SK-N-SH (cell line): ENCODE measurements around the gene USHBP1. TPM values are rescaled to one million over a fixed set of nuclear protein-coding genes. Genes with fewer than 3 reads are reported as not detected.
A peak's percentile ranks its signal among the peaks of the same experiment; 100 is the strongest.

ENCODE experiments used
- CTCF ChIA-PET: fragments of 300-600, 350-600 bp; formaldehyde crosslinking; extraction: SDS; loops from one replicate; lab custom pipeline; 2021; lab: Yijun Ruan, JAX
- POLR2A ChIA-PET: fragments of 350-600 bp; sonication (Branson Sonifier 250); formaldehyde crosslinking; extraction: SDS; loops from one replicate; lab custom pipeline; 2020; ENCODE audit warnings: antibody characterized with exemption, inconsistent platforms; lab: Yijun Ruan, JAX
- DNase-seq: peaks from one replicate; pipeline ENCODE4 v3.0.0; 2012
- H2AFZ ChIP-seq: fragments of 200-600 bp; sonication (generic); 2 replicates; pipeline ENCODE4 v1.8.1; 2016; ENCODE audit warnings: antibody characterized with exemption, mild to moderate bottlenecking, low read depth
- H3F3A ChIP-seq: fragments of 200-600 bp; sonication (generic); replicated peaks from 2 replicates; pipeline ENCODE3; 2016; ENCODE audit warnings: antibody characterized with exemption, mild to moderate bottlenecking; ENCODE audit not compliant: insufficient read depth
- H3K27ac ChIP-seq, 2 experiments: fragments of 200-500 bp in 1 of 2; fragments of 200-600 bp in 1 of 2; sonication (Bioruptor generic) in 1 of 2; sonication (generic), shearing (Covaris generic) in 1 of 2; 2 replicates each; pipeline versions ENCODE4 v1.5.1 to v1.6.1; 2014 to 2016; ENCODE audit warnings: low read depth in 2 of 2, inconsistent platforms in 1 of 2, low read length in 1 of 2, mild to moderate bottlenecking in 1 of 2, mixed read lengths in 1 of 2
- H3K27me3 ChIP-seq: fragments of 200-600 bp; sonication (generic), shearing (Covaris generic); 2 replicates; pipeline ENCODE4 v1.6.1; 2016; ENCODE audit warnings: mixed run types; ENCODE audit not compliant: insufficient read depth
- H3K36me3 ChIP-seq, 2 experiments: fragments of 200-500 bp in 1 of 2; fragments of 200-600 bp in 1 of 2; sonication (Bioruptor generic) in 1 of 2; sonication (generic) in 1 of 2; replicated peaks in 1 of 2; 2 replicates each; pipeline versions ENCODE3 to v1.5.1; 2014 to 2016; ENCODE audit warnings: low read length in 1 of 2, mild to moderate bottlenecking in 1 of 2; ENCODE audit not compliant: insufficient read depth in 2 of 2, control insufficient read depth in 1 of 2
- H3K4me1 ChIP-seq, 2 experiments: fragments of 200-500 bp in 1 of 2; fragments of 200-600 bp in 1 of 2; sonication (Bioruptor generic) in 1 of 2; sonication (generic), shearing (Covaris generic) in 1 of 2; 2 replicates each; pipeline versions ENCODE4 v1.5.1 to v1.6.1; 2014 to 2016; ENCODE audit warnings: low read depth in 1 of 2, low read length in 1 of 2, mixed run types in 1 of 2; ENCODE audit not compliant: insufficient read depth in 2 of 2, control insufficient read depth in 1 of 2
- H3K4me2 ChIP-seq: fragments of 200-600 bp; sonication (generic), shearing (Covaris generic); 2 replicates; pipeline ENCODE4 v1.6.1; 2017; ENCODE audit warnings: mixed run types
- H3K4me3 ChIP-seq, 2 experiments: fragments of 200-500 bp in 1 of 2; fragments of 200-600 bp in 1 of 2; sonication (Bioruptor generic) in 1 of 2; sonication (generic), shearing (Covaris generic) in 1 of 2; 2 replicates each; pipeline versions ENCODE4 v1.5.1 to v1.8.1; 2014 to 2016; ENCODE audit warnings: low read depth in 2 of 2, inconsistent platforms in 1 of 2, low read length in 1 of 2, mild to moderate bottlenecking in 1 of 2, mixed read lengths in 1 of 2, moderate library complexity in 1 of 2
- H3K79me2 ChIP-seq: fragments of 200-600 bp; sonication (generic); 2 replicates; pipeline ENCODE4 v1.8.1; 2017; ENCODE audit warnings: mild to moderate bottlenecking; ENCODE audit not compliant: insufficient read depth
- H3K9ac ChIP-seq: fragments of 200-600 bp; sonication (generic); 2 replicates; pipeline ENCODE4 v1.6.1; 2017; ENCODE audit warnings: mixed run types
- H3K9me2 ChIP-seq: fragments of 200-600 bp; sonication (generic); 2 replicates; pipeline ENCODE4 v1.6.1; 2017; ENCODE audit warnings: mixed run types
- H3K9me3 ChIP-seq: fragments of 200-600 bp; sonication (generic); 2 replicates; pipeline ENCODE4 v1.6.1; 2017; ENCODE audit warnings: mixed run types, mild to moderate bottlenecking, moderate library complexity
- H4K20me1 ChIP-seq: fragments of 200-600 bp; sonication (generic); 2 replicates; pipeline ENCODE4 v1.6.1; 2017; ENCODE audit warnings: mild to moderate bottlenecking, mixed run types; ENCODE audit not compliant: insufficient read depth
- ELF1 ChIP-seq: IDR thresholded peaks from 2 replicates; pipeline ENCODE4 v1.4.0; 2012
- FOSL2 ChIP-seq: IDR thresholded peaks from 2 replicates; pipeline ENCODE4 v1.4.0; 2012; ENCODE audit warnings: low read depth, mild to moderate bottlenecking, moderate library complexity, borderline replicate concordance
- GABPA ChIP-seq: IDR thresholded peaks from 2 replicates; pipeline ENCODE4 v1.4.0; 2012; ENCODE audit warnings: low read depth, mild to moderate bottlenecking
- GATA2 ChIP-seq: sonication (generic); formaldehyde crosslinking; IDR thresholded peaks from 2 replicates; pipeline ENCODE4 v1.5.0; 2020; ENCODE audit warnings: mild to moderate bottlenecking, missing genetic modification reagents
- JUND ChIP-seq: IDR thresholded peaks from 2 replicates; pipeline ENCODE4 v1.4.0; 2012
- MXI1 ChIP-seq: IDR thresholded peaks from 2 replicates; pipeline ENCODE4 v1.6.1; 2012; ENCODE audit warnings: mild to moderate bottlenecking, low read depth, low read length, improper control_type of control experiment
- NRF1 ChIP-seq: IDR thresholded peaks from 2 replicates; pipeline ENCODE4 v1.6.1; 2012; ENCODE audit warnings: low read depth, mild to moderate bottlenecking, low read length
- RAD21 ChIP-seq: IDR thresholded peaks from 2 replicates; pipeline ENCODE4 v1.6.1; 2012; ENCODE audit warnings: mild to moderate bottlenecking, low read length
- RCOR1 ChIP-seq: fragments of 150-350 bp; IDR thresholded peaks from 2 replicates; pipeline ENCODE4 v1.6.1; 2017; ENCODE audit warnings: antibody characterized with exemption, low read length
- SIN3A ChIP-seq: IDR thresholded peaks from 2 replicates; pipeline ENCODE4 v1.6.1; 2012; ENCODE audit warnings: low read depth, mild to moderate bottlenecking, low read length, moderate library complexity, borderline replicate concordance
- TAF1 ChIP-seq: IDR thresholded peaks from 2 replicates; pipeline ENCODE4 v1.6.1; 2012; ENCODE audit warnings: low read depth, mild to moderate bottlenecking, low read length, moderate library complexity, borderline replicate concordance
- TEAD4 ChIP-seq: IDR thresholded peaks from 2 replicates; pipeline ENCODE4 v1.4.0; 2012; ENCODE audit warnings: mild to moderate bottlenecking, borderline replicate concordance; ENCODE audit not compliant: insufficient read depth
- WGBS: methylation state at CpG from one replicate; pipeline ENCODE4 v1.1.6; 2017; ENCODE audit warnings: low lambda C conversion rate; 5-methylcytosine and 5-hydroxymethylcytosine counted together
- polyA plus RNA-seq, 3 experiments: library from polyadenylated mRNA; depleted of rRNA; stranded (reverse); fragments of >200 nt; gene quantifications; 2 replicates each; pipeline ENCODE4 v1.2.3, GENCODE V29; 2012
- TF ChIP-seq, protein P1 (sequence below): fragments of 200-600 bp; sonication (generic); IDR thresholded peaks from 2 replicates; pipeline ENCODE4 v1.6.1; 2017; ENCODE audit warnings: antibody characterized with exemption, mild to moderate bottlenecking, moderate library complexity

USHBP1 gene
- polyA plus RNA-seq, 1 of the 3 experiments (the other 2 are of a cell fraction): 0.03 TPM

DNA sequence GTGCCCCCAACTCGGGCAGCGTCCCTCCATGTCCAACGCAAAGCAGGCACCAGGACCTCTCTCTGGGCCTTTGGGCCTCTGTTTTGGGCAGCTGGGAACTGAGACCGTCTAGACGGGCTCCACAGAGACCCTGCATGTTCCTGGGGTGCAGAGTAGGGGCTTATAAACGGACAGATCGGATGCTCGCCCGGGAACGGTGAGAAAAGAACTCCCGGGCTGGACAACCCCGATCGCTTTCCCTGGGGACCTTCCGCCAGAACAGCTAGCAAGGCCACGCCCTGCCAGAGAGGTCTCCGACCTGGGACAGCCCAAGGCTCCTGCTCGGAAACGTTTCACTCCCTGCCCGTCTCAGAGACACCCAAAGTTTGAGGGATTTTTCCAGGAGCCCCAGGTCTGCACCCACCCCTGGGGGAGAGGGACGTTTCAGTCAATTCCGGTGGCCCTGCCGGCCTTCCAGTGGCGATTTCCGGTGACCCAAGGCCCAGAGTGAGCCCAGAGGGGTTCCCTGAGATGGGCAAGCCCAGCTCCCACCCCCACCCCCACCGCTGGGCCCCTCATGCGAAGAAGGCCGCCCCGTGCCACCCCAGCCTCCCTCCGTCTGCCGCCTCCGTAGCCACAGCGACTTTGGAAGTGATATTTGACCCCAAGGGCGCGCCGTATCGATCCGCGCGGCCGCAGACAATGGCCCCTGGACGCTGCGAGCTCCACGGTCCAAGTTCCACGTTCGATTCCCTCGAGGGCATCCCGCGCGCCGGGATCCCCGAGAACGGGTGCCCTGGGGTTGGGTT lies 20.5 kb downstream of the USHBP1 start (continued):
- TF ChIP-seq GATA2 (CRISPR knock-in tag) (no peak), TEAD4 (no peak), SIN3A (peak; percentile 7; the same call in 1 of the 2 replicates), JUND (no peak), GABPA (peak; percentile 59), TAF1 (no peak), RCOR1 (no peak), FOSL2 (no peak), NRF1 (no peak), RAD21 (no peak)
- TF ChIP-seq, protein P1, sequence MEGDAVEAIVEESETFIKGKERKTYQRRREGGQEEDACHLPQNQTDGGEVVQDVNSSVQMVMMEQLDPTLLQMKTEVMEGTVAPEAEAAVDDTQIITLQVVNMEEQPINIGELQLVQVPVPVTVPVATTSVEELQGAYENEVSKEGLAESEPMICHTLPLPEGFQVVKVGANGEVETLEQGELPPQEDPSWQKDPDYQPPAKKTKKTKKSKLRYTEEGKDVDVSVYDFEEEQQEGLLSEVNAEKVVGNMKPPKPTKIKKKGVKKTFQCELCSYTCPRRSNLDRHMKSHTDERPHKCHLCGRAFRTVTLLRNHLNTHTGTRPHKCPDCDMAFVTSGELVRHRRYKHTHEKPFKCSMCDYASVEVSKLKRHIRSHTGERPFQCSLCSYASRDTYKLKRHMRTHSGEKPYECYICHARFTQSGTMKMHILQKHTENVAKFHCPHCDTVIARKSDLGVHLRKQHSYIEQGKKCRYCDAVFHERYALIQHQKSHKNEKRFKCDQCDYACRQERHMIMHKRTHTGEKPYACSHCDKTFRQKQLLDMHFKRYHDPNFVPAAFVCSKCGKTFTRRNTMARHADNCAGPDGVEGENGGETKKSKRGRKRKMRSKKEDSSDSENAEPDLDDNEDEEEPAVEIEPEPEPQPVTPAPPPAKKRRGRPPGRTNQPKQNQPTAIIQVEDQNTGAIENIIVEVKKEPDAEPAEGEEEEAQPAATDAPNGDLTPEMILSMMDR: no peak
- TF ChIP-seq, all 33 proteins: peak for 5

DNA sequence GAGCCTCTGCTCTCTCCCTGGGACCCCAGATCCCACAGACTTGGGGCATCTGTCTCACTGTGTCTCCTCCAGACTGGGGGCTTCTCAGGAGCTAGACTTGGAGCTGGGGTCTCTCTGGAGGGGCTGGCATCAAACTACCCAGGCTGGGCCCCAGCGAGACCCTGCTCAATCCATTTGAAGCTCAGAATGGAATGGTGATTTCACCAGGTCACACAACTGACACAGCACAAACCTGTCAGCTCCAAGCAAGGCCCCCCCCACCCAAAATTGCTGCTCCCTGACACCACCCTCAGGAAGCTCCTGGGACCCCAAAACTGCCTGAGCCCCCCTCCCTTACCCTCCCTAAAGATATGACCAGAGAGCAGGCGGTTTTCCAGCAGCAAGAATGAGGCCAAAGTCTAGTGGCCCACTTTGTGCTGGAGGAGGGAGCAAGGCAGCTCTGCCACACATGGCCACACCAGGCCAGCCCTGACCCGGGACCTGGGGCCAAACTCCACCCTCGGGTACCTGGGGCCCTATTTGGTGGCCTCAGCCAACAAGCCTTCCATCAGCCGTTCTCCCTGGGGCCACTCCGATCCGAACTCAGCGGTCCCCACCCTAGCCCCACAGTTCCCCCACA lies 21.2 kb downstream of the USHBP1 start:
- Histone ChIP-seq H3K4me3 (peak overlapping the region; percentile 92 to 97), H3K36me3 (peaks cover 3 to 7% of the 10 kb centered on the region in 2 experiments), H3K4me1 (peaks cover 6 to 23% of the 10 kb centered on the region in 2 experiments; a peak in 2 of 4 replicates), H3K9ac (peak overlapping the region; percentile 67), H3K27ac (peak overlapping the region; percentile 34 to 81; a peak in 3 of 4 replicates), H4K20me1 (peaks cover 16% of the 10 kb centered on the region; the same call in 1 of the 2 replicates), H3K27me3 (no peaks in the 10 kb centered on the region), H2AFZ (no peak overlapping the region), H3K79me2 (peaks cover 65% of the 10 kb centered on the region), H3K9me2 (no peaks in the 10 kb centered on the region), H3K4me2 (peak overlapping the region; percentile 99), H3F3A (peaks cover 12% of the 10 kb centered on the region), H3K9me3 (no peaks in the 10 kb centered on the region)
- WGBS: 53% methylated on average over 7 of the region's 8 CpGs
- POLR2A ChIA-PET: interaction anchor here (1.4 to 3.7 kb wide), 5 partner anchors 8 to 62 kb away, joined by 3 to 15 read pairs (median 5); partner anchors contain the start of genes ANKLE1, BABAM1, MRPL34 and USE1
- CTCF ChIA-PET: interaction anchor here (0.8 to 3.1 kb wide), 3 partner anchors 9 to 40 kb away, joined by 3 to 13 read pairs (median 3); no protein-coding TSS in a partner anchor
- TF ChIP-seq ELF1 (no peak), MXI1 (0 out of 2 replicates have a peak, but pooled peaks have one; percentile 6)
- DNase-seq: peak; percentile 52
